OCI-LY1 (cell line): ENCODE measurements around the gene AOAH.

ENCODE experiments used
- EZH2 ChIP-seq: fragments of 200-600 bp; sonication (generic), shearing (Covaris generic); IDR thresholded peaks from 2 replicates; pipeline ENCODE4 v1.8.0; 2017; ENCODE audit warnings: borderline replicate concordance, mixed run types, mild to moderate bottlenecking, antibody characterized with exemption, low read length, moderate library complexity, mixed read lengths
- TF ChIP-seq, protein P1 (sequence below): fragments of 200-600 bp; sonication (generic), shearing (Covaris generic); IDR thresholded peaks from 2 replicates; pipeline ENCODE4 v1.5.1; 2017; ENCODE audit warnings: mild to moderate bottlenecking, antibody characterized with exemption, low read length, moderate library complexity, mixed read lengths

DNA sequence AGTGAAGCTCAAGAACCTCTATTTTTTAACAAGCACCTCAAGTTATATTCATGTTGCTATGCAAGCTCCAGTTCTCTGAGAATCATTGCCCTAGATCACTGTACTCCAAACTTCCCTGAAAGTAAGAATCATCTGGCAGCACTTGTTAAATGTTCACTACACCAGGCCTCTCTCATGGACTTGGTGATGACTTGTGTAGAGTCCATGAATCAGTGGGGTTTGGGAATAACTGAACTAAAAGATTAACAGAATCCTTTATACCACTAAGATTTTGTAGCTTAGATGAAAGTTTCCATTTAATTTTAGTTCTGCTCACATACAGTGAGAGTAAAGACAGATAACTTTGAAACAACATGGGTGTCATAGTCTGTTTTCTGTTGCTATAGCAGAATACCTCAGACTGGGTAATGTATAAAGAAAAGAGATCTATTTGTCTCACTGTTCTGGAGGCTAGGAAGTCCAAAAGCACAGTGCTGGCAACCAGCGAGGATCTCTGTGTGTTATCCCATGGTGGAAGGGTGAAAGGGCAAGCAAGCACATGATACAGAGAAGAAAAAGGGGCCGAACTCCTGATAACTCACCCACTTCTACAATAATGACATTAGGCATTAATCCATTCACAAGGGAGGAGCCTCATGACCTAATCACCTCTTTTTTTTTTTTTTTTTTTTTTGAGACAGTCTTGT is 27.9 kb upstream of the AOAH start:
- TF ChIP-seq, protein P1, sequence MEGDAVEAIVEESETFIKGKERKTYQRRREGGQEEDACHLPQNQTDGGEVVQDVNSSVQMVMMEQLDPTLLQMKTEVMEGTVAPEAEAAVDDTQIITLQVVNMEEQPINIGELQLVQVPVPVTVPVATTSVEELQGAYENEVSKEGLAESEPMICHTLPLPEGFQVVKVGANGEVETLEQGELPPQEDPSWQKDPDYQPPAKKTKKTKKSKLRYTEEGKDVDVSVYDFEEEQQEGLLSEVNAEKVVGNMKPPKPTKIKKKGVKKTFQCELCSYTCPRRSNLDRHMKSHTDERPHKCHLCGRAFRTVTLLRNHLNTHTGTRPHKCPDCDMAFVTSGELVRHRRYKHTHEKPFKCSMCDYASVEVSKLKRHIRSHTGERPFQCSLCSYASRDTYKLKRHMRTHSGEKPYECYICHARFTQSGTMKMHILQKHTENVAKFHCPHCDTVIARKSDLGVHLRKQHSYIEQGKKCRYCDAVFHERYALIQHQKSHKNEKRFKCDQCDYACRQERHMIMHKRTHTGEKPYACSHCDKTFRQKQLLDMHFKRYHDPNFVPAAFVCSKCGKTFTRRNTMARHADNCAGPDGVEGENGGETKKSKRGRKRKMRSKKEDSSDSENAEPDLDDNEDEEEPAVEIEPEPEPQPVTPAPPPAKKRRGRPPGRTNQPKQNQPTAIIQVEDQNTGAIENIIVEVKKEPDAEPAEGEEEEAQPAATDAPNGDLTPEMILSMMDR: no peak
- TF ChIP-seq EZH2: no peak
